Limb (tissue), 2 donors: ENCODE results near the gene PIGX.
"Not testable (repeated sequence)": the region's sequence is repeated elsewhere in the genome, so short reads cannot be mapped to it uniquely, and the experiment has no call there.

Source experiments
- DNase-seq, 2 donors: peaks; one replicate each; pipeline ENCODE4 v3.0.0-alpha.2; 2016; ENCODE audit errors: extremely low spot score in 2 of 2

Gene PIGX

GRCh38 chr3:196700801-196701200 lies 11.4 kb upstream of the PIGX start:
- DNase-seq: no peak

GRCh38 chr3:196706327-196706726 lies 5.8 kb upstream of the PIGX start:
- no peak for DNase-seq

GRCh38 chr3:196706731-196707130 lies 5.4 kb upstream of the PIGX start:
- DNase-seq: no peak

GRCh38 chr3:196707566-196707965 lies 4.6 kb upstream of the PIGX start:
- DNase-seq: no peak

GRCh38 chr3:196708467-196708866 lies 3.7 kb upstream of the PIGX start:
- DNase-seq: no peak

GRCh38 chr3:196712514-196713413 lies 587 bp downstream of the PIGX start:
- peak; percentile 18 to 89 for DNase-seq

GRCh38 chr3:196717162-196717561 lies 5.0 kb downstream of the PIGX start:
- not testable (repeated sequence) for DNase-seq

- DNase-seq: no peak
These were observed 8.9 kb downstream of the PIGX start for GRCh38 chr3:196721097-196721496.

GRCh38 chr3:196726788-196727675 lies 14.9 kb downstream of the PIGX start:
- DNase-seq: no peak

- DNase-seq: no peak
These were observed 23.6 kb downstream of the PIGX start for GRCh38 chr3:196735751-196736150.

GRCh38 chr3:196736670-196737374 lies 24.6 kb downstream of the PIGX start:
- DNase-seq: no peak

GRCh38 chr3:196737655-196738054 lies 25.5 kb downstream of the PIGX start:
- no peak for DNase-seq

GRCh38 chr3:196739671-196740480 lies 27.7 kb downstream of the PIGX start, which contains the start of gene PAK2:
Gene PAK2 (plus strand): TSS chr3:196739857. CDS start chr3:196782647, 42,790 bp downstream.
- peak; percentile 91 to 92 for DNase-seq

GRCh38 chr3:196740481-196741248 lies 28.5 kb downstream of the PIGX start:
- peak; percentile 30 to 31 for DNase-seq

GRCh38 chr3:196741249-196741889 lies 29.2 kb downstream of the PIGX start:
- peak in 1 of 2 donors; percentile 3 for DNase-seq

GRCh38 chr3:196743569-196743968 lies 31.4 kb downstream of the PIGX start:
- DNase-seq: not testable (repeated sequence)

GRCh38 chr3:196749125-196749524 lies 36.9 kb downstream of the PIGX start:
- no peak for DNase-seq

- DNase-seq: no peak
These were observed 41.0 kb downstream of the PIGX start for GRCh38 chr3:196753201-196753600.
